HEK293T (cell line): ENCODE results near the gene ACOX1.

Source experiments
- ARNT ChIP-seq: fragments of 450-650 bp; IDR thresholded peaks from 2 replicates; pipeline ENCODE4 v1.6.1; 2017; ENCODE audit warnings: mild to moderate bottlenecking
- BHLHE40 ChIP-seq: fragments of 450-650 bp; IDR thresholded peaks from 2 replicates; pipeline ENCODE4 v1.6.1; 2016; ENCODE audit warnings: mild to moderate bottlenecking, moderate library complexity, borderline replicate concordance
- CTBP1 ChIP-seq: fragments of 450-650 bp; IDR thresholded peaks from 2 replicates; pipeline ENCODE4 v1.6.1; 2016; ENCODE audit warnings: borderline replicate concordance
- ELF4 ChIP-seq: fragments of 450-650 bp; IDR thresholded peaks from 2 replicates; pipeline ENCODE4 v1.6.1; 2017; ENCODE audit warnings: antibody characterized with exemption
- FOXA1 ChIP-seq: fragments of 450-650 bp; IDR thresholded peaks from 2 replicates; pipeline ENCODE4 v1.6.1; 2016; ENCODE audit warnings: mild to moderate bottlenecking
- FOXK2 ChIP-seq: fragments of 450-650 bp; IDR thresholded peaks from 2 replicates; pipeline ENCODE4 v1.6.1; 2016; ENCODE audit warnings: mild to moderate bottlenecking
- FOXM1 ChIP-seq: fragments of 450-650 bp; IDR thresholded peaks from 2 replicates; pipeline ENCODE4 v1.6.1; 2017; ENCODE audit warnings: mild to moderate bottlenecking, borderline replicate concordance
- HDGF ChIP-seq: fragments of 450-650 bp; IDR thresholded peaks from 2 replicates; pipeline ENCODE4 v1.6.1; 2017; ENCODE audit warnings: antibody characterized with exemption, borderline replicate concordance
- SP1 ChIP-seq: fragments of 450-650 bp; IDR thresholded peaks from 2 replicates; pipeline ENCODE4 v1.6.1; 2017
- SUZ12 ChIP-seq: fragments of 450-650 bp; IDR thresholded peaks from 2 replicates; pipeline ENCODE4 v1.6.1; 2016; ENCODE audit warnings: mild to moderate bottlenecking
- TARDBP ChIP-seq: fragments of 450-650 bp; IDR thresholded peaks from 2 replicates; pipeline ENCODE4 v1.6.1; 2016
- TF ChIP-seq, protein P1 (sequence below): fragments of 450-650 bp; IDR thresholded peaks from 2 replicates; pipeline ENCODE4 v1.6.1; 2016

DNA sequence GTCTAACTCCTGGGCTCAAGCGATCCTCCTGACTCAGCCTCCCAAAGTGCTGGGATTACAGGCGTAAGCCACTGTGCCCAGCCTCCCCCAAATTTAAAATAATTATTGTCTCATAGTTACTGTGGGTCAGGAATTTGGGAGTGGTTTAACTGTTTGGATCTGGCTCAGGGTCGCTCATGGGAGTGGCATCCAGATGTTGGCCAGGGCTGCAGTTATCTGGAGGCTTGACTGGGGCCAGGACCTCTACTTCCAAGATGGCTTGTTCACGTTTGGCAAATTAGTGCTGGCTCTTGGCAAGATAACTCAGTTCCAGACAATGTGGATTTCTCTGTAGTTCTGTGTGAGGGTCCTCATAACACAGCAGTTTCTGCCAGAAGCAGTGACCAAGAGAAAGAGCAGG, 8.1 kb upstream of the ACOX1 start:
- TF ChIP-seq SUZ12 (no peak), SP1 (no peak), FOXM1 (no peak), BHLHE40 (no peak), TARDBP (no peak), CTBP1 (no peak), FOXA1 (no peak), HDGF (no peak), ARNT (no peak), FOXK2 (no peak), ELF4 (no peak)
- TF ChIP-seq, protein P1, sequence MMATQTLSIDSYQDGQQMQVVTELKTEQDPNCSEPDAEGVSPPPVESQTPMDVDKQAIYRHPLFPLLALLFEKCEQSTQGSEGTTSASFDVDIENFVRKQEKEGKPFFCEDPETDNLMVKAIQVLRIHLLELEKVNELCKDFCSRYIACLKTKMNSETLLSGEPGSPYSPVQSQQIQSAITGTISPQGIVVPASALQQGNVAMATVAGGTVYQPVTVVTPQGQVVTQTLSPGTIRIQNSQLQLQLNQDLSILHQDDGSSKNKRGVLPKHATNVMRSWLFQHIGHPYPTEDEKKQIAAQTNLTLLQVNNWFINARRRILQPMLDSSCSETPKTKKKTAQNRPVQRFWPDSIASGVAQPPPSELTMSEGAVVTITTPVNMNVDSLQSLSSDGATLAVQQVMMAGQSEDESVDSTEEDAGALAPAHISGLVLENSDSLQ = no peak
